ENCODE data around the gene CATSPERB.
"Not testable (repeated sequence)": the region's sequence is repeated elsewhere in the genome, so short reads cannot be mapped to it uniquely, and the experiment has no call there.

The CATSPERB gene

GRCh38 chr14:91573894-91574837, 157.7 kb downstream of the CATSPERB start:
- DNase-seq: peak; percentile 58

GRCh38 chr14:91573528-91573893, 158.4 kb downstream of the CATSPERB start:
- no peak for DNase-seq

- DNase-seq: no peak
Observed at GRCh38 chr14:91570021-91570420, 161.9 kb downstream of the CATSPERB start.

GRCh38 chr14:91569301-91569700, 162.6 kb downstream of the CATSPERB start:
- DNase-seq: no peak

- DNase-seq: no peak
Observed at GRCh38 chr14:91568626-91569025, 163.3 kb downstream of the CATSPERB start.

- not testable (repeated sequence) for DNase-seq
Observed at GRCh38 chr14:91567827-91568226, 164.1 kb downstream of the CATSPERB start.

GRCh38 chr14:91555531-91555930, 176.4 kb downstream of the CATSPERB start:
- no peak for DNase-seq

GRCh38 chr14:91554535-91555332, 177.2 kb downstream of the CATSPERB start:
- DNase-seq: no peak

GRCh38 chr14:91548108-91548507, 183.8 kb downstream of the CATSPERB start:
- DNase-seq: no peak

- DNase-seq: no peak
Observed at GRCh38 chr14:91545946-91546716, 185.8 kb downstream of the CATSPERB start.

- no peak for DNase-seq
Observed at GRCh38 chr14:91545204-91545603, 186.7 kb downstream of the CATSPERB start.

- no peak for DNase-seq
Observed at GRCh38 chr14:91536327-91536726, 195.6 kb downstream of the CATSPERB start.

- not testable (repeated sequence) for DNase-seq
Observed at GRCh38 chr14:91534059-91534458, 197.8 kb downstream of the CATSPERB start.

- no peak for DNase-seq
Observed at GRCh38 chr14:91533623-91534022, 198.3 kb downstream of the CATSPERB start.

All from central memory CD4-positive, alpha-beta T cell (primary cell).